A549 (cell line): ENCODE measurements around the gene MRPL16. TPM values are rescaled to one million over a fixed set of nuclear protein-coding genes. Genes with fewer than 3 reads are reported as not detected.

ENCODE experiments used
- ATAC-seq, 2 experiments: fragments of 200-7000 bp in 1 of 2; fragments of >200 bp in 1 of 2; cut with Nextera tagmentation in 1 of 2; cut with Tn5 transposase in 1 of 2; 3 replicates each; pipeline versions ENCODE4 v1.8.0 to v1.9.1; 2018 to 2020; ENCODE audit warnings: mild to moderate bottlenecking in 1 of 2, moderate library complexity in 1 of 2
- CTCF ChIA-PET: fragments of 300-600 bp; sonication (Branson Sonifier 250); formaldehyde crosslinking; extraction: SDS; loops from one replicate; lab custom pipeline; 2021; ENCODE audit warnings: antibody characterized with exemption, inconsistent platforms; lab: Yijun Ruan, JAX
- POLR2A ChIA-PET: fragments of 350-600 bp; formaldehyde crosslinking; extraction: SDS; loops from one replicate; lab custom pipeline; 2021; ENCODE audit warnings: antibody characterized with exemption, inconsistent platforms; lab: Yijun Ruan, JAX
- DNase-seq, 2 experiments: peaks; one replicate each; pipeline versions ENCODE4 v3.0.0 to v3.0.0-alpha.2; 2011 to 2016; ENCODE audit warnings: low read depth in 1 of 2, low spot score in 1 of 2
- FAIRE-seq: peaks from 2 replicates; lab custom pipeline; 2011; peaks lifted over from hg19 to GRCh38; lab: Jason Lieb, UNC
- H3K27ac ChIP-seq, 2 experiments: fragments of >200 bp; sonication (Bioruptor Twin); formaldehyde crosslinking; 3 replicates each; pipeline ENCODE4 v1.5.1; 2016 to 2017
- H3K4me1 ChIP-seq: fragments of >200 bp; sonication (Bioruptor Twin); formaldehyde crosslinking; 3 replicates; pipeline ENCODE4 v1.6.1; 2016
- H3K4me2 ChIP-seq: fragments of >200 bp; sonication (Bioruptor Twin); formaldehyde crosslinking; 3 replicates; pipeline ENCODE4 v1.6.1; 2016
- H3K4me3 ChIP-seq: fragments of >200 bp; sonication (Bioruptor Twin); formaldehyde crosslinking; 3 replicates; pipeline ENCODE4 v1.5.1; 2016
- H3K9me3 ChIP-seq: fragments of >200 bp; sonication (Bioruptor Twin); formaldehyde crosslinking; 3 replicates; pipeline ENCODE4 v1.6.1; 2016
- BHLHE40 ChIP-seq: IDR thresholded peaks from 2 replicates; pipeline ENCODE4 v1.6.1; 2012; ENCODE audit warnings: low read depth, low read length, inconsistent platforms
- CBX2 ChIP-seq: fragments of 200-600 bp; sonication (generic); IDR thresholded peaks from 2 replicates; pipeline ENCODE4 v1.6.1; 2016; ENCODE audit warnings: low read depth, mild to moderate bottlenecking, borderline replicate concordance
- CHD2 ChIP-seq: fragments of 150-350 bp; IDR thresholded peaks from 2 replicates; pipeline ENCODE4 v1.6.1; 2014; ENCODE audit warnings: low read length; ENCODE audit not compliant: partially characterized antibody
- CHD4 ChIP-seq: fragments of 200-600 bp; sonication (generic); IDR thresholded peaks from 2 replicates; pipeline ENCODE4 v1.6.1; 2016; ENCODE audit warnings: antibody characterized with exemption, mild to moderate bottlenecking, borderline replicate concordance
- E2F6 ChIP-seq: IDR thresholded peaks from 2 replicates; pipeline ENCODE4 v1.6.1; 2012; ENCODE audit warnings: low read depth, borderline replicate concordance
- EHF ChIP-seq: fragments of 250-450 bp; sonication (Bioruptor Pico); IDR thresholded peaks from 2 replicates; pipeline ENCODE4 v1.5.0; 2020; ENCODE audit warnings: mild to moderate bottlenecking
- EHMT2 ChIP-seq: fragments of 200-600 bp; sonication (generic); IDR thresholded peaks from 2 replicates; pipeline ENCODE4 v1.6.1; 2016; ENCODE audit warnings: antibody characterized with exemption, low read depth, mild to moderate bottlenecking, moderate library complexity
- ELK1 ChIP-seq: fragments of 150-350 bp; IDR thresholded peaks from 2 replicates; pipeline ENCODE4 v1.6.1; 2014; ENCODE audit warnings: low read depth, mild to moderate bottlenecking, low read length
- ESRRA ChIP-seq: fragments of 150-350 bp; IDR thresholded peaks from 2 replicates; pipeline ENCODE4 v1.6.1; 2014; ENCODE audit warnings: mild to moderate bottlenecking, low read length, borderline replicate concordance
- HES2 ChIP-seq: fragments of >200 bp; sonication (Bioruptor Twin); formaldehyde crosslinking; IDR thresholded peaks from 2 replicates; pipeline ENCODE4 v1.6.1; 2016
- HMGXB4 ChIP-seq: fragments of 250-450 bp; sonication (Bioruptor Pico); IDR thresholded peaks from 2 replicates; pipeline ENCODE4 v1.5.0; 2021; ENCODE audit warnings: mild to moderate bottlenecking, moderate library complexity, borderline replicate concordance
- HOXB5 ChIP-seq: fragments of 250-450 bp; sonication (Bioruptor Pico); IDR thresholded peaks from 2 replicates; pipeline ENCODE4 v1.5.0; 2020; ENCODE audit warnings: mild to moderate bottlenecking, moderate library complexity
- JUN ChIP-seq, 2 experiments: fragments of >200 bp; sonication (Bioruptor Twin); formaldehyde crosslinking; IDR thresholded peaks; 2 replicates in 1 of 2; 3 replicates in 1 of 2; pipeline ENCODE4 v1.6.1; 2016 to 2017
- MAFK ChIP-seq: fragments of 450-650 bp; IDR thresholded peaks from 2 replicates; pipeline ENCODE4 v1.6.1; 2014; ENCODE audit not compliant: partially characterized antibody
- MAX ChIP-seq: IDR thresholded peaks from 2 replicates; pipeline ENCODE4 v1.6.1; 2012
- NPAS2 ChIP-seq: fragments of 250-450 bp; sonication (Bioruptor Pico); IDR thresholded peaks from 2 replicates; pipeline ENCODE4 v1.8.0; 2022; ENCODE audit warnings: mild to moderate bottlenecking, moderate library complexity, borderline replicate concordance
- NR3C1 ChIP-seq: fragments of >200 bp; sonication (Bioruptor Twin); formaldehyde crosslinking; IDR thresholded peaks from 3 replicates; pipeline ENCODE4 v1.6.1; 2017
- POLR2A ChIP-seq: IDR thresholded peaks from 2 replicates; pipeline ENCODE4 v1.6.1; 2012; ENCODE audit warnings: mild to moderate bottlenecking, low read length
- REST ChIP-seq: fragments of 200-600 bp; sonication (generic); IDR thresholded peaks from 2 replicates; pipeline ENCODE4 v1.6.1; 2016; ENCODE audit warnings: antibody characterized with exemption, mild to moderate bottlenecking, moderate library complexity
- TFCP2L1 ChIP-seq: fragments of 250-450 bp; sonication (Bioruptor Pico); IDR thresholded peaks from 2 replicates; pipeline ENCODE4 v1.5.0; 2021; ENCODE audit warnings: mild to moderate bottlenecking
- TP53 ChIP-seq: fragments of 250-450 bp; sonication (Bioruptor Pico); IDR thresholded peaks from 2 replicates; pipeline ENCODE4 v1.5.0; 2021; ENCODE audit warnings: mild to moderate bottlenecking, moderate library complexity
- USF2 ChIP-seq: fragments of 450-650 bp; IDR thresholded peaks from 2 replicates; pipeline ENCODE4 v1.6.1; 2014; ENCODE audit warnings: antibody characterized with exemption
- ZFP36 ChIP-seq: fragments of 450-650 bp; IDR thresholded peaks from 2 replicates; pipeline ENCODE4 v1.6.1; 2014; ENCODE audit warnings: borderline replicate concordance; ENCODE audit not compliant: partially characterized antibody
- WGBS: methylation state at CpG from one replicate; pipeline ENCODE4 v1.1.6; 2017; ENCODE audit errors: missing lambda C conversion rate; 5-methylcytosine and 5-hydroxymethylcytosine counted together
- polyA plus RNA-seq, 4 experiments: library from polyadenylated mRNA; depleted of rRNA in 3 of 4; stranded (reverse); fragments of >200 nt; fragmentation: RNase III in 1 of 4; extraction: RNeasy Plus Mini Kit Qiagen cat#74134 plus additional on column Dnase treatment in 1 of 4; gene quantifications; 2 replicates in 3 of 4; 3 replicates in 1 of 4; pipeline ENCODE4 v1.2.3, GENCODE V29; 2011 to 2017

Gene MRPL16
- polyA plus RNA-seq, 2 of the 4 experiments (the other 2 are of a cell fraction): 57.3 to 77.7 TPM

GRCh38 chr11:59761993-59762392 is 48.6 kb downstream of the MRPL16 start:
- H3K4me2 ChIP-seq: no peak overlapping the region
- WGBS: 97% methylated on average over 6 of the region's 6 CpGs
- TF ChIP-seq MAFK: no peak
- no peak for TF ChIP-seq JUN (IDR thresholded peaks at IDR 0.05)
- TF ChIP-seq EHF: no peak
- TF ChIP-seq NPAS2: no peak
- no peak for TF ChIP-seq TP53 (CRISPR knock-in tag)
- TF ChIP-seq EHMT2: no peak
- TF ChIP-seq, all 56 proteins: peak for 0
- no peak for ATAC-seq
- FAIRE-seq: no peak
- DNase-seq: no peak
- POLR2A ChIA-PET: no interaction called here
- H3K27ac ChIP-seq: no peak overlapping the region
- H3K9me3 ChIP-seq: no peaks in the 10 kb centered on the region
- H3K4me1 ChIP-seq: peaks cover 11% of the 10 kb centered on the region
- no peak overlapping the region for H3K4me3 ChIP-seq
- CTCF ChIA-PET: interaction anchor here (1.5 to 2.0 kb wide), 3 partner anchors 8 to 17 kb away, joined by 3 to 8 read pairs (median 6); no protein-coding TSS in a partner anchor

- DNase-seq (no peak), FAIRE-seq (no peak), ATAC-seq (no peak)
- Histone ChIP-seq H3K4me3 (no peak overlapping the region), H3K9me3 (no peaks in the 10 kb centered on the region), H3K27ac (no peak overlapping the region), H3K4me1 (peaks cover 21% of the 10 kb centered on the region), H3K4me2 (no peak overlapping the region)
- 75% methylated on average over 4 of the region's 4 CpGs for WGBS
- ChIA-PET CTCF (interaction anchor here (0.6 to 2.1 kb wide), 7 partner anchors 9 to 41 kb away, joined by 3 to 6 read pairs (median 4); no protein-coding TSS in a partner anchor), POLR2A (no interaction called here)
- no peak for TF ChIP-seq ZFP36
- TF ChIP-seq CBX2: no peak
- TF ChIP-seq REST: no peak
- no peak for TF ChIP-seq E2F6
- no peak for TF ChIP-seq BHLHE40
- TF ChIP-seq ESRRA: no peak
- no peak for TF ChIP-seq CHD2
- no peak for TF ChIP-seq POLR2A
- TF ChIP-seq TFCP2L1: no peak
- no peak for TF ChIP-seq HOXB5 (CRISPR knock-in tag)
- no peak for TF ChIP-seq TP53 (CRISPR knock-in tag)
- TF ChIP-seq USF2: no peak
- TF ChIP-seq EHF: no peak
- TF ChIP-seq NR3C1: no peak
- no peak for TF ChIP-seq ELK1
- no peak for TF ChIP-seq HES2
- no peak for TF ChIP-seq HMGXB4 (CRISPR knock-in tag)
- no peak for TF ChIP-seq MAX
- no peak for TF ChIP-seq CHD4
Observed at GRCh38 chr11:59760771-59761170, 49.8 kb downstream of the MRPL16 start.
